Measurements from ENCODE around the gene EML4.

DNA sequence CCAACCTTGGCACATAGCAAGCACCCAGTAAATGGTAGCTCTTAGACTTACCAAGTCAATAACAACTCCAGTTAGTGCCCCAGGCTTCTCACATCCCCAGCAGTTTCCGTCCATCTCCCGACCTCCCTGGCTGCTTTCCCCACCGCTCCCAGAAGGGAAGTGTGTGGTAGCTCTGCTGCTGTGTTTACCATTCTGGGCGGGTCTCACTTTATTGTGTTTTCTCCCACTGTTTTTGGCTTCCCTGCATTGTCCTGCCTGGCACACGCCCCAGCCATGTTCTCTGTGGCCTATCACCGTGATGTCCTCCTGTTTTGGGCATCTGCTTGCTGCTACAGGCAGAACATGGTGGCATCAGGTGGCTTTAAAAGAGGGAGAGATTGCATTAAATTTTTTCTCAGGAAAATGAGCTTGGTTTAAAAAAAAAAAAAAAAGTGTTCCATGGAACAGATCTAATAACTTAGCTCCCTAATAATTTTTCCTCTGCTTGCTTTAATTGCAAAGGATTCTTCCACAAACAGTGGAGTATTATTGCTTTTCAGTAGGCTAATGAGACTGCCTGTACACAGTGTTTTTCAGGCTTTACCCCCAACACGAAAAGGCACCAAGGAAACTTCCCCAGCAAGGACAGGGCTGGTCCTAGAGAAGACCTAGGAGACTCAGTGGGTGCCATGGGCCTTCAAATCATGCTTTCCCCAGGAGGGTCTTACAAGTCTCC lies 199.8 kb downstream of the EML4 start:
- TF ChIP-seq, protein P1, sequence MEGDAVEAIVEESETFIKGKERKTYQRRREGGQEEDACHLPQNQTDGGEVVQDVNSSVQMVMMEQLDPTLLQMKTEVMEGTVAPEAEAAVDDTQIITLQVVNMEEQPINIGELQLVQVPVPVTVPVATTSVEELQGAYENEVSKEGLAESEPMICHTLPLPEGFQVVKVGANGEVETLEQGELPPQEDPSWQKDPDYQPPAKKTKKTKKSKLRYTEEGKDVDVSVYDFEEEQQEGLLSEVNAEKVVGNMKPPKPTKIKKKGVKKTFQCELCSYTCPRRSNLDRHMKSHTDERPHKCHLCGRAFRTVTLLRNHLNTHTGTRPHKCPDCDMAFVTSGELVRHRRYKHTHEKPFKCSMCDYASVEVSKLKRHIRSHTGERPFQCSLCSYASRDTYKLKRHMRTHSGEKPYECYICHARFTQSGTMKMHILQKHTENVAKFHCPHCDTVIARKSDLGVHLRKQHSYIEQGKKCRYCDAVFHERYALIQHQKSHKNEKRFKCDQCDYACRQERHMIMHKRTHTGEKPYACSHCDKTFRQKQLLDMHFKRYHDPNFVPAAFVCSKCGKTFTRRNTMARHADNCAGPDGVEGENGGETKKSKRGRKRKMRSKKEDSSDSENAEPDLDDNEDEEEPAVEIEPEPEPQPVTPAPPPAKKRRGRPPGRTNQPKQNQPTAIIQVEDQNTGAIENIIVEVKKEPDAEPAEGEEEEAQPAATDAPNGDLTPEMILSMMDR (IDR thresholded peaks at IDR 0.05): no peak
- TF ChIP-seq POLR2A (IDR thresholded peaks at IDR 0.05; ENCODE audit: low read depth) (no peak), EP300 (IDR thresholded peaks at IDR 0.05) (no peak), POLR2AphosphoS5 (IDR thresholded peaks at IDR 0.05) (no peak)
